Lung (tissue), 12 donors: ENCODE results near the gene SERPINA5. TPM values are rescaled to one million over a fixed set of nuclear protein-coding genes. Genes with fewer than 3 reads are reported as not detected.
A peak's percentile ranks its signal among the peaks of the same experiment; 100 is the strongest.

Source experiments
- ATAC-seq: fragments of 200-7000 bp; cut with Tn5 transposase; one replicate; pipeline ENCODE4 v1.9.1; 2020; ENCODE audit warnings: moderate number of reproducible peaks; ENCODE audit not compliant: insufficient read depth, low FRiP score
- DNase-seq, 3 donors: peaks; one replicate each; pipeline ENCODE4 v3.0.0-alpha.2; 2013 to 2017
- H3K27ac ChIP-seq, 2 donors: one replicate each; pipeline ENCODE4 v1.5.1; 2013; ENCODE audit warnings: mild to moderate bottlenecking in 2 of 2, moderate library complexity in 2 of 2, control low read depth in 1 of 2, inconsistent platforms in 1 of 2, low read depth in 1 of 2, low read length in 1 of 2
- H3K27me3 ChIP-seq, 3 donors: one replicate each; pipeline ENCODE4 v1.5.1; 2013; ENCODE audit warnings: low read length in 2 of 3; ENCODE audit not compliant: control insufficient read depth in 3 of 3, insufficient read depth in 3 of 3
- H3K36me3 ChIP-seq, 4 donors: one replicate each; pipeline ENCODE4 v1.5.1; 2013; ENCODE audit warnings: low read length in 4 of 4, mild to moderate bottlenecking in 1 of 4, moderate library complexity in 1 of 4; ENCODE audit not compliant: control insufficient read depth in 4 of 4, insufficient read depth in 4 of 4
- H3K4me1 ChIP-seq, 5 donors: one replicate each; pipeline ENCODE4 v1.5.1; 2013; ENCODE audit warnings: low read length in 5 of 5, mild to moderate bottlenecking in 2 of 5, moderate library complexity in 1 of 5; ENCODE audit not compliant: control insufficient read depth in 5 of 5, insufficient read depth in 5 of 5
- H3K4me3 ChIP-seq: one replicate; pipeline ENCODE4 v1.5.1; 2013; ENCODE audit warnings: mild to moderate bottlenecking, control low read depth, moderate library complexity
- H3K9ac ChIP-seq, 2 donors: one replicate each; pipeline ENCODE4 v1.5.1; 2013; ENCODE audit warnings: low read length in 2 of 2, control low read depth in 1 of 2; ENCODE audit not compliant: insufficient read depth in 1 of 2
- H3K9me3 ChIP-seq, 4 donors: one replicate each; pipeline ENCODE4 v1.5.1; 2013; ENCODE audit warnings: low read length in 3 of 4, mild to moderate bottlenecking in 1 of 4, moderate library complexity in 1 of 4; ENCODE audit not compliant: control insufficient read depth in 4 of 4, insufficient read depth in 3 of 4
- WGBS, 2 donors: extraction: QIAGEN DNeasy Blood & Tissue Kit; methylation state at CpG; one replicate each; pipeline ENCODE4 v1.1.7; 2013; 5-methylcytosine and 5-hydroxymethylcytosine counted together
- polyA plus RNA-seq, 2 donors: library from polyadenylated mRNA; stranded (reverse); fragments of 200-250 nt; gene quantifications; one replicate each; pipeline ENCODE4 v1.2.1, GENCODE V29; 2013
- total RNA-seq, 2 donors: library from RNA; depleted of rRNA in 1 of 2; stranded (reverse); fragments of >200 nt in 1 of 2; gene quantifications; one replicate each; pipeline ENCODE4 v1.2.1, GENCODE V29; 2014 to 2021
- TF ChIP-seq, protein P1 (sequence below): IDR thresholded peaks from 2 replicates; pipeline ENCODE4 v1.5.1; 2012; ENCODE audit warnings: mild to moderate bottlenecking; ENCODE audit errors: control extremely low read depth, extremely low read depth
- donor health status: control.
- donor health status: control.
- donor health status: Bipolar disorder and iron deficiency.
- donor health status: healthy.
- donor health status: DM: yes; HTN: yes; CAD: no.

SERPINA5 gene
- total and polyA plus RNA-seq, 4 donors = 0.14 to 4.3 (median 0.52) TPM; not detected in 1

DNA sequence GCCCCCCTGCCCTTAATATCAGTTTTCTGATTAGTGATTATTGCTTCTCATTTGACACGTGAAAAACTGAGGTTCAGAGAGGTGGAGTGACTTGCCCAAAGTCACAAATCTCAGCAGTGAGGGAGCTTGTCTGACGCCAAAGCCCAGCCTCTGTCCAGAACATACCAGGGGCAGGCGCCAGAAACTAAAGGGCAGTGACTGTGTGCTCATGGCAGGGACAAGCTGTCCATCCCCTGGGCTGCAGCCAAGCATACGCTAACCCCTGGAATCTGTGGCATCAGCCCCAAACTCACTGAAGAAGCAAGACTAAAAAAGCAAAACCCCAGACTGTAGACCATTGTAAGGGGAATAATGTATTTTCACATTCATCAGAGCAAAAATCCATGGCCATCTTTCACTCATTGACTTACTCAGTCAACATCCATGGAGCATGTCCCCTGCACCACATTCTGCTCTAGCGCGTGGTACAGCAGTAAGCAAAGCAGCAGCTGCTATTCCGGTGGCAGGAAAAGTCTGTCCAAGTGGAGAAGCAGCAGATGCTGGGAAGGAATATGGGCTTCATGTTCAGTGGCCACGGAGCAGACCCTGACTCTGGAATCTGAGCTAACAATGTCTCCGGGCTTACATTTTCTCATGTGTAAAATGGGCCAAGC lies 21.5 kb upstream of the SERPINA5 start:
- Histone ChIP-seq H3K4me3 (no peak overlapping the region), H3K36me3 (no peaks in the 10 kb centered on the region), H3K9me3 (peaks cover 0 to 16% (median 0%) of the 10 kb centered on the region in 4 donors), H3K27ac (no peak overlapping the region), H3K4me1 (peaks cover 0 to 5% (median 0%) of the 10 kb centered on the region in 5 donors), H3K9ac (no peak overlapping the region), H3K27me3 (no peaks in the 10 kb centered on the region)
- ATAC-seq (no peak), DNase-seq (no peak)
- TF ChIP-seq, protein P1, sequence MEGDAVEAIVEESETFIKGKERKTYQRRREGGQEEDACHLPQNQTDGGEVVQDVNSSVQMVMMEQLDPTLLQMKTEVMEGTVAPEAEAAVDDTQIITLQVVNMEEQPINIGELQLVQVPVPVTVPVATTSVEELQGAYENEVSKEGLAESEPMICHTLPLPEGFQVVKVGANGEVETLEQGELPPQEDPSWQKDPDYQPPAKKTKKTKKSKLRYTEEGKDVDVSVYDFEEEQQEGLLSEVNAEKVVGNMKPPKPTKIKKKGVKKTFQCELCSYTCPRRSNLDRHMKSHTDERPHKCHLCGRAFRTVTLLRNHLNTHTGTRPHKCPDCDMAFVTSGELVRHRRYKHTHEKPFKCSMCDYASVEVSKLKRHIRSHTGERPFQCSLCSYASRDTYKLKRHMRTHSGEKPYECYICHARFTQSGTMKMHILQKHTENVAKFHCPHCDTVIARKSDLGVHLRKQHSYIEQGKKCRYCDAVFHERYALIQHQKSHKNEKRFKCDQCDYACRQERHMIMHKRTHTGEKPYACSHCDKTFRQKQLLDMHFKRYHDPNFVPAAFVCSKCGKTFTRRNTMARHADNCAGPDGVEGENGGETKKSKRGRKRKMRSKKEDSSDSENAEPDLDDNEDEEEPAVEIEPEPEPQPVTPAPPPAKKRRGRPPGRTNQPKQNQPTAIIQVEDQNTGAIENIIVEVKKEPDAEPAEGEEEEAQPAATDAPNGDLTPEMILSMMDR = no peak
- 79 to 90% methylated on average over 9 of the region's 9 CpGs for WGBS, 2 donors

DNA sequence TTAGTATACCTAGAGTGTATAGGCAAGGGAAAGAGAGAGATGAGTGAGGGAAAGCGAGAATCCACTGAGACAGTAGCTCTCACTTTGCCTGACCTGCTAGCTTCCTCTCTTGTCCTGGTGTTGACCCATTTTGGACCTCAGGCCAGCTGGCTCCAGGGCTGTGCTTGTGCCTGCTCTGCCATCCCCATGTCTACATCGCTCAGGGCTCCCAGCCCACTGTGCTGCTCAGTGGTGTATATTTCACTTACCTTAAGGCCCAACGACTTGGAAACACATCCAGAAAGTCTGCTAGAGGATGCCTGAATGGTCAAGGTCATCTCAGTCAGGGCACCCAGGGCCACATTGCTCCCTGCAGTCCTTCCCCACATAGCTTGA lies 20.9 kb upstream of the SERPINA5 start:
- Histone ChIP-seq H3K9ac (no peak overlapping the region), H3K27me3 (no peaks in the 10 kb centered on the region), H3K4me1 (peaks cover 0 to 5% (median 0%) of the 10 kb centered on the region in 5 donors), H3K9me3 (peaks cover 0 to 18% (median 0%) of the 10 kb centered on the region in 4 donors), H3K36me3 (no peaks in the 10 kb centered on the region), H3K27ac (no peak overlapping the region), H3K4me3 (no peak overlapping the region)
- DNase-seq = no peak
- no peak for ATAC-seq
- 71 to 89% methylated on average over 3 of the region's 3 CpGs for WGBS, 2 donors
- TF ChIP-seq, protein P1 = no peak

DNA sequence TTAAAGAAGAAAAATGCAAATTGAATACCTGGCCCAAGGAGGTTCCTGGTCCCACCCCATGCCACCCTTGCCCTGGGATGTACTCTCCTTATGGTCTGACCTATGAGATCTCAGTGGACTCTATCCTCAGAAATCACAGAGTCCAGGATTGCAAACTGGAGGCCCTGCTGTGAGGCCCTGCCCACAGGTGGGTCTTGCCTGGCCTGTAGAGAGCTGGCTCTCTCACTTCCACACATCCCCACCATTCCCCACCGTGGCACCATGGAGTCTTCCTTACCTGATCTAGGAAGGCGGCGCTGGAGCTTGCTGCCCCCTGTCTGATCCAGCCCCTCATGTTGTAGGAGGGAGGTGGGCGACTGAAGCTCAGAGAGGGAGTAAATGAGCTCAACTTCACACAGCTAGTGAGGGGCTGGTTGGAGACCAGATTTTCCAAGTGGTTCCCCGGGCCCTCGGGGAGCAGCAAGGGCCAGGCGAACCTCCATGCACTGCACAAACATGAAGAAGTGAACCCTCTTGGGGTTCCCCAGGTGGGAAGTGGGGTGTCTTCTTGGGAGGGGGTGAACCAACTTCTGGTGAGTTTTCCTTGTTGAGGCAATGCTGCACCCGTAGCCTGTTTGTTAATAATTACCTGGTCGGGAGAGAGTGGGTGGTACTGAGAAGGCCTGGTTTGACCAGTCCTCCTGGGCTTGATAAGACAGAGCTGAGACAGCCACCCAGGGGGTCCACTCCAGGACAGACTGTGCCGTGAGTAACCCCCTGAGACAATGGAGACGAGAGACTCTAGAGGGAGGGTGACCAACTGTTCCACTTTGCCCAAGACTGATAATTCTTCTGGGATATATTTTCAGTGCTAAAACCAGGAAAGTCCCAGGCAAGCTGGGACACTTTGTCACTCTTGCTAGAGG lies 20.2 kb upstream of the SERPINA5 start, which contains the start of gene SERPINA4:
Gene SERPINA4, plus strand, starts transcription at position 692 of the 905 bp plus-strand sequence. CDS start 2,041 bp downstream, outside the sequence.
- Histone ChIP-seq H3K36me3 (no peaks in the 10 kb centered on the region), H3K9me3 (peaks cover 0 to 18% (median 0%) of the 10 kb centered on the region in 4 donors), H3K4me1 (peaks cover 0 to 5% (median 0%) of the 10 kb centered on the region in 5 donors), H3K9ac (no peak within 1 kb of the TSS), H3K27ac (no peak within 1 kb of the TSS), H3K4me3 (no peak within 1 kb of the TSS), H3K27me3 (no peaks in the 10 kb centered on the region)
- DNase-seq (peak in 1 of 3 donors; percentile 40), ATAC-seq (no peak)
- 75 to 90% methylated on average over 11 of the region's 11 CpGs for WGBS, 2 donors
- TF ChIP-seq, protein P1 = no peak
